Endothelial cell of umbilical vein (primary cell): ENCODE data around the gene UPF1.

Experiments
- CTCF ChIP-seq, 2 donors: IDR thresholded peaks; 1 replicate in 1 of 2; 2 replicates in 1 of 2; pipeline ENCODE4 v1.5.1; 2011; ENCODE audit warnings: low read length in 2 of 2, mild to moderate bottlenecking in 2 of 2, moderate library complexity in 2 of 2, control low read depth in 1 of 2, inconsistent platforms in 1 of 2, low read depth in 1 of 2; ENCODE audit not compliant: insufficient read depth in 1 of 2; ENCODE audit errors: extremely low read depth in 1 of 2
- EZH2 ChIP-seq: IDR thresholded peaks from 2 replicates; pipeline ENCODE4 v1.6.1; 2012; ENCODE audit warnings: borderline replicate concordance, low read depth, mild to moderate bottlenecking, moderate library complexity, low read length, inconsistent platforms; ENCODE audit not compliant: severe bottlenecking
- FOS ChIP-seq: IDR thresholded peaks from 2 replicates; pipeline ENCODE4 v1.6.1; 2011; ENCODE audit warnings: mild to moderate bottlenecking, low read length, moderate library complexity, borderline replicate concordance; ENCODE audit not compliant: insufficient read depth
- GATA2 ChIP-seq: IDR thresholded peaks from 2 replicates; pipeline ENCODE4 v1.7.0; 2011; ENCODE audit warnings: low read depth, mild to moderate bottlenecking, moderate library complexity, mixed read lengths, low read length; ENCODE audit not compliant: insufficient read length, insufficient read depth
- JUN ChIP-seq: IDR thresholded peaks from 2 replicates; pipeline ENCODE4 v1.6.1; 2011; ENCODE audit warnings: borderline replicate concordance, low read depth; ENCODE audit not compliant: insufficient read length, insufficient read depth
- MYC ChIP-seq: IDR thresholded peaks from one replicate; pipeline ENCODE4 v1.6.1; 2011; ENCODE audit warnings: mild to moderate bottlenecking, low read depth, low read length
- POLR2A ChIP-seq: IDR thresholded peaks from 2 replicates; pipeline ENCODE4 v1.6.1; 2012; ENCODE audit warnings: low read depth, mild to moderate bottlenecking, control low read depth, low read length
- POLR2AphosphoS5 ChIP-seq: IDR thresholded peaks from 2 replicates; pipeline ENCODE4 v1.6.1; 2012; ENCODE audit warnings: low read depth, mild to moderate bottlenecking, control low read depth, low read length, moderate library complexity; ENCODE audit not compliant: insufficient read depth
- TF ChIP-seq, protein P1 (sequence below): IDR thresholded peaks from 2 replicates; pipeline ENCODE4 v1.6.1; 2011; ENCODE audit not compliant: insufficient read depth, insufficient read length

GRCh38 chr19:18848878-18849661 is 17.3 kb downstream of the UPF1 start:
- no peak for TF ChIP-seq CTCF (IDR thresholded peaks at IDR 0.05; ENCODE audit: extremely low read depth in 1 of 2, insufficient read depth in 1 of 2, low read depth in 1 of 2, low read length in 2 of 2)
- TF ChIP-seq POLR2A: no peak
- TF ChIP-seq POLR2AphosphoS5: peak; percentile 59
- no peak for TF ChIP-seq EZH2
- peak; percentile 11 for TF ChIP-seq GATA2
- no peak for TF ChIP-seq MYC
- TF ChIP-seq, protein P1, sequence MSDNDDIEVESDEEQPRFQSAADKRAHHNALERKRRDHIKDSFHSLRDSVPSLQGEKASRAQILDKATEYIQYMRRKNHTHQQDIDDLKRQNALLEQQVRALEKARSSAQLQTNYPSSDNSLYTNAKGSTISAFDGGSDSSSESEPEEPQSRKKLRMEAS: peak; percentile 65
- TF ChIP-seq FOS: no peak
- no peak for TF ChIP-seq JUN
